Fibroblast of lung (primary cell): ENCODE results near the gene KCTD5. TPM values are rescaled to one million over a fixed set of nuclear protein-coding genes. Genes with fewer than 3 reads are reported as not detected.
"Not testable (repeated sequence)": the region's sequence is repeated elsewhere in the genome, so short reads cannot be mapped to it uniquely, and the experiment has no call there.

Experiments used
- DNase-seq, 2 donors: peaks; one replicate each; pipeline versions ENCODE4 v3.0.0 to v3.0.0-alpha.2; 2010; ENCODE audit warnings: low read depth in 2 of 2
- H2AFZ ChIP-seq: 2 replicates; pipeline ENCODE4 v1.5.1; 2012; ENCODE audit warnings: low read length, control low read depth, inconsistent platforms
- H3K27ac ChIP-seq: 2 replicates; pipeline ENCODE4 v1.5.1; 2011; ENCODE audit warnings: low read length, control low read depth; ENCODE audit not compliant: insufficient read depth
- H3K27me3 ChIP-seq: 2 replicates; pipeline ENCODE4 v1.5.1; 2011; ENCODE audit warnings: mild to moderate bottlenecking, low read length; ENCODE audit not compliant: control insufficient read depth, insufficient read depth
- H3K36me3 ChIP-seq: 2 replicates; pipeline ENCODE4 v1.5.1; 2011; ENCODE audit warnings: low read length; ENCODE audit not compliant: control insufficient read depth, insufficient read depth
- H3K4me1 ChIP-seq: 2 replicates; pipeline ENCODE4 v1.5.1; 2011; ENCODE audit warnings: low read length; ENCODE audit not compliant: control insufficient read depth, insufficient read depth; ENCODE audit errors: extremely low read depth
- H3K4me2 ChIP-seq: 2 replicates; pipeline ENCODE4 v1.5.1; 2011; ENCODE audit warnings: low read length, control low read depth; ENCODE audit not compliant: insufficient read depth; ENCODE audit errors: extremely low read depth
- H3K4me3 ChIP-seq, 4 experiments: fragments of 200-600 bp in 1 of 4; sonication (generic) in 1 of 4; replicated peaks in 1 of 4; 2 replicates each; pipeline ENCODE4 v1.5.1; 2011 to 2016; ENCODE audit warnings: low read length in 4 of 4, low read depth in 3 of 4, mild to moderate bottlenecking in 3 of 4, control low read depth in 2 of 4, inconsistent platforms in 1 of 4, mixed read lengths in 1 of 4; ENCODE audit not compliant: insufficient read depth in 1 of 4; ENCODE audit errors: control extremely low read depth in 1 of 4
- H3K79me2 ChIP-seq: 2 replicates; pipeline ENCODE4 v1.5.1; 2012; ENCODE audit warnings: mild to moderate bottlenecking, low read length, inconsistent platforms; ENCODE audit not compliant: control insufficient read depth, insufficient read depth
- H3K9ac ChIP-seq: 2 replicates; pipeline ENCODE4 v1.5.1; 2011; ENCODE audit warnings: mild to moderate bottlenecking, low read length, control low read depth; ENCODE audit not compliant: insufficient read depth
- H3K9me3 ChIP-seq: 2 replicates; pipeline ENCODE4 v1.5.1; 2012; ENCODE audit warnings: low read depth, low read length; ENCODE audit not compliant: control insufficient read depth, insufficient read depth
- H4K20me1 ChIP-seq: 2 replicates; pipeline ENCODE4 v1.5.1; 2011; ENCODE audit warnings: low read length; ENCODE audit not compliant: control insufficient read depth, insufficient read depth; ENCODE audit errors: extremely low read depth
- CTCF ChIP-seq, 2 donors: IDR thresholded peaks in 1 of 2; conservative IDR thresholded peaks in 1 of 2; 1 replicate in 1 of 2; 2 replicates in 1 of 2; pipeline ENCODE4 v1.5.1; 2011 to 2012; ENCODE audit warnings: low read length in 2 of 2, control low read depth in 1 of 2, inconsistent platforms in 1 of 2, low read depth in 1 of 2, mild to moderate bottlenecking in 1 of 2
- EZH2 ChIP-seq: IDR thresholded peaks from 2 replicates; pipeline ENCODE4 v1.5.1; 2012; ENCODE audit warnings: low read length, control low read depth, mild to moderate bottlenecking; ENCODE audit errors: missing control alignments
- polyA plus RNA-seq, 2 donors: library from polyadenylated mRNA; depleted of rRNA in 1 of 2; stranded (reverse) in 1 of 2; unstranded in 1 of 2; fragments of >200 nt; gene quantifications; 2 replicates each; pipeline ENCODE4 v1.2.1, GENCODE V29; 2011 to 2012; ENCODE audit warnings: missing spikeins in 1 of 2
- total RNA-seq: library from RNA; depleted of rRNA; stranded (reverse); fragments of >200 nt; gene quantifications from 2 replicates; pipeline ENCODE4 v1.2.1, GENCODE V29; 2014

KCTD5 gene
- total and polyA plus RNA-seq, 2 donors (not counting 1 experiment from before 2014, with no cell fraction given): 21.6 to 25.9 TPM

GRCh38 chr16:2675021-2675420 lies 7.3 kb upstream of the KCTD5 start:
- DNase-seq: no peak
- TF ChIP-seq CTCF (conservative IDR thresholded peaks at IDR 0.05 in 1 of 2, IDR thresholded peaks at IDR 0.05 in 1 of 2; ENCODE audit: low read depth in 1 of 2, low read length in 2 of 2) (no peak), EZH2 (no peak)
- Histone ChIP-seq H3K79me2 (peaks cover 9% of the 10 kb centered on the region), H3K4me3 (no peak overlapping the region), H3K27me3 (no peaks in the 10 kb centered on the region), H3K36me3 (no peaks in the 10 kb centered on the region), H2AFZ (no peak overlapping the region), H3K9ac (no peak overlapping the region), H3K27ac (no peak overlapping the region), H3K9me3 (no peaks in the 10 kb centered on the region), H4K20me1 (no peaks in the 10 kb centered on the region), H3K4me2 (no peak overlapping the region), H3K4me1 (no peaks in the 10 kb centered on the region)

- Histone ChIP-seq H3K4me2 (no peak overlapping the region), H3K4me3 (no peak overlapping the region), H3K27ac (no peak overlapping the region), H4K20me1 (no peaks in the 10 kb centered on the region), H3K9me3 (no peaks in the 10 kb centered on the region), H3K79me2 (peaks cover 9% of the 10 kb centered on the region), H3K9ac (no peak overlapping the region), H3K4me1 (no peaks in the 10 kb centered on the region), H3K27me3 (no peaks in the 10 kb centered on the region), H2AFZ (no peak overlapping the region), H3K36me3 (no peaks in the 10 kb centered on the region)
- TF ChIP-seq EZH2 (no peak), CTCF (conservative IDR thresholded peaks at IDR 0.05 in 1 of 2, IDR thresholded peaks at IDR 0.05 in 1 of 2; ENCODE audit: low read depth in 1 of 2, low read length in 2 of 2) (no peak)
- DNase-seq: peak; percentile 16 to 31
Observed at GRCh38 chr16:2675714-2676113, 6.6 kb upstream of the KCTD5 start.

- not testable (repeated sequence) for H3K4me3 ChIP-seq, H3K9me3 ChIP-seq, H3K36me3 ChIP-seq, H3K4me1 ChIP-seq, H3K9ac ChIP-seq, DNase-seq, H3K27me3 ChIP-seq, H3K27ac ChIP-seq, H3K4me2 ChIP-seq, H4K20me1 ChIP-seq, H2AFZ ChIP-seq
- H3K79me2 ChIP-seq: peaks cover 12% of the 10 kb centered on the region
Observed at GRCh38 chr16:2676937-2677336, 5.4 kb upstream of the KCTD5 start.

GRCh38 chr16:2678206-2678965 lies 3.9 kb upstream of the KCTD5 start:
- H3K4me3 ChIP-seq, H3K4me2 ChIP-seq, H3K27ac ChIP-seq, H3K9me3 ChIP-seq, H3K36me3 ChIP-seq, H3K27me3 ChIP-seq, DNase-seq, H4K20me1 ChIP-seq, H3K9ac ChIP-seq, H3K4me1 ChIP-seq, H2AFZ ChIP-seq: not testable (repeated sequence)
- peaks cover 16% of the 10 kb centered on the region for H3K79me2 ChIP-seq

- not testable (repeated sequence) for H3K27ac ChIP-seq, H3K9ac ChIP-seq, H3K9me3 ChIP-seq, H3K27me3 ChIP-seq, H3K36me3 ChIP-seq, H3K4me2 ChIP-seq, H3K4me3 ChIP-seq, DNase-seq, H4K20me1 ChIP-seq, H2AFZ ChIP-seq, H3K4me1 ChIP-seq
- peaks cover 22% of the 10 kb centered on the region for H3K79me2 ChIP-seq
Observed at GRCh38 chr16:2679902-2680301, 2.4 kb upstream of the KCTD5 start.
